ENCODE measurements around the gene STH.
"Not testable (repeated sequence)": the region's sequence is repeated elsewhere in the genome, so short reads cannot be mapped to it uniquely, and the experiment has no call there.

The STH gene, protein sequence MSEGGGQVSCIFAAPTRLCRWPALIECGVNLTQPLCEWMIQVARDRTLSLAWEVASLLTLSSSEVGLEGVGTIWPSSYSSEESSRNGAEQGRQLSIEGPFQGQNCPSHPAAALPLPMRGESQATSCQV

DNA sequence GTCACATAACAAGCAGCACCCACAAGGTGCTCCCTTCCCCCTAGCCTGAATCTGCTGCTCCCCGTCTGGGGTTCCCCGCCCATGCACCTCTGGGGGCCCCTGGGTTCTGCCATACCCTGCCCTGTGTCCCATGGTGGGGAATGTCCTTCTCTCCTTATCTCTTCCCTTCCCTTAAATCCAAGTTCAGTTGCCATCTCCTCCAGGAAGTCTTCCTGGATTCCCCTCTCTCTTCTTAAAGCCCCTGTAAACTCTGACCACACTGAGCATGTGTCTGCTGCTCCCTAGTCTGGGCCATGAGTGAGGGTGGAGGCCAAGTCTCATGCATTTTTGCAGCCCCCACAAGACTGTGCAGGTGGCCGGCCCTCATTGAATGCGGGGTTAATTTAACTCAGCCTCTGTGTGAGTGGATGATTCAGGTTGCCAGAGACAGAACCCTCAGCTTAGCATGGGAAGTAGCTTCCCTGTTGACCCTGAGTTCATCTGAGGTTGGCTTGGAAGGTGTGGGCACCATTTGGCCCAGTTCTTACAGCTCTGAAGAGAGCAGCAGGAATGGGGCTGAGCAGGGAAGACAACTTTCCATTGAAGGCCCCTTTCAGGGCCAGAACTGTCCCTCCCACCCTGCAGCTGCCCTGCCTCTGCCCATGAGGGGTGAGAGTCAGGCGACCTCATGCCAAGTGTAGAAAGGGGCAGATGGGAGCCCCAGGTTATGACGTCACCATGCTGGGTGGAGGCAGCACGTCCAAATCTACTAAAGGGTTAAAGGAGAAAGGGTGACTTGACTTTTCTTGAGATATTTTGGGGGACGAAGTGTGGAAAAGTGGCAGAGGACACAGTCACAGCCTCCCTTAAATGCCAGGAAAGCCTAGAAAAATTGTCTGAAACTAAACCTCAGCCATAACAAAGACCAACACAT lies at the start of gene STH:
STH (plus strand) TSS at position 264 of the 913 bp plus-strand sequence; CDS start at position 294, 30 bp downstream.
- no peak for DNase-seq

DNA sequence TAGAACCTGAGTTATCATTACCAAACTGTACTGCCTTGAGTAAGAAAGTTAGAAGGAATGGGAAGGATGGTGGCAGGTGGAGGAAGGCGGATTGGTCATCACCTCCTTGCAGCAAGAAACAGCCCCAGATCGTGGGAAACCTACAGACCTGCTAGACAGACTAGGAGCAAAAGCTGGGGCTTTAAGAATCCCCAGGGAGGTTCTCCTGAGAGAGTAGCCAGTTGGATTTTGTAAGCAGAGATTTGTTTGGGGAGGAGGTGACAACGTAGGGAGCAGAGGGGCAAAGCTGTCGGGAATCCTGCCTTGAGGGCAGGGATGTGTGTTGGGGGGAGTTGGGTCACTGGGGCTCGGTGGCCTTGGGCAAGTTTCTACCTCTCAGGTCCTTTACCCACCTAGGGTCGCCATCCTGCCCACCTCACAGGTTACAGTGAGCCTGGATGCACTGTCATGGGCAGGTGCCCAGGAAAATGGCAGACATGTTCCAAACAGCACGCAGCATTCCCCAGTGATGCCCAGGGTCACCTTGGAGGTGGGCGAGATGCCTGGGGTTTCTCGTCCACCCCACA lies 49.2 kb upstream of the STH start:
- DNase-seq, result no peak

DNA sequence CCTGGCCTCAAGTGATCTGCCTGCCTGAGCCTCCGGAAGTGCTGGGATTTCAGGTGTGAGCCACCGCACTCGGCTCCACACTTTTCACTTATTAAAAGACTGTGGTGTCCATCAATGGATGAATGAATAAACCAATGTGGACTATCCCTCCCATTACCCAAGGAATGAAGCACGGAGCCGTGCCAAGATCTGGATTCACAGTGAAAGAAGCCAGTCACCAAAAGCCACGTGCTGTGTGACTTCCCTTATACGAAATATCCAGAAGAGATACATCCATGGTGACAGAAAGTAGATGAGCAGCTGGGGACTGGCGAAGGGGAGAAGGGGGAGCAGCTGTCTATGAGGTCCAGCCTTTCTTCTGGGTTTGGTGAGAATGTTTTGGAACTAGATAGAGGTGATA lies 48.2 kb upstream of the STH start:
- DNase-seq, result no peak

DNA sequence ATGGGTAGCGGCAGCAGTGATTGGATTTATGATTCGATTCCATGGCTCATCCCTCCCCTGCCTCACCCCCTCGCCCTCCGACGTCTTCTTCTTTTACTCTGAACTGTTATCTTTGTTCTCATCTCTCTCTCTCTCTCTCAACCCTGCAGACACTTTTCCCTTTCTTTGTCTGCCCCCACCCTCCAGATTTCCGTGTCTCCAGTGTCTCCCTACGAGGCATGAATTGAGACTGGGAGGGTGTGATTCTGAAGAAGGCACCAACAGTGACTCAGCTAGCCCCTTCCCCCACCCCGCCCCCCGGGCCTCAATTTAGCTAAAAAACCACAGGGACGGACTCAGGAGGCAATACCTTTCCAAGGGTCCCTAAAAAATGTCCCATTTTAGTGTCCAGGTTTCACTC lies 47.6 kb upstream of the STH start:
- no peak for DNase-seq

DNA sequence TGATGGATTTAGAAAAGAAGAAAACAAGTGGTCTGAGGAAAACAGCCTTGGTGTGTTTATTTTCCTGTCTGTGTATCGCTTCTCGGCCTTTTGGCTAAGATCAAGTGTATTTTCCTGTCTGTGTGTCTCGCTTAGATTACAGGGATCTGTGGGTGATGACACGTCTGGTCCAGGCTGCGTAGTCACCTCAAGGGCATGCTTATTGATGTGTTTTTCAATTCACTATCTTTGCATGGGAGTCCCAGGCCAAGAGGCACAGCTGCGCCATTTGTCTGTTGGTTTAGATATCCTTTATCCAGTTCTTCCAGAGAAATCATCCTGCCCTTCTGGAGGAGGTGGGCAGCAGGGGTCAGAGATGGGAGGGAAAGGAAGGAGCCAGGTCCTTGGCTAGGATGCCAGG lies 47.1 kb upstream of the STH start:
- DNase-seq, result no peak

DNA sequence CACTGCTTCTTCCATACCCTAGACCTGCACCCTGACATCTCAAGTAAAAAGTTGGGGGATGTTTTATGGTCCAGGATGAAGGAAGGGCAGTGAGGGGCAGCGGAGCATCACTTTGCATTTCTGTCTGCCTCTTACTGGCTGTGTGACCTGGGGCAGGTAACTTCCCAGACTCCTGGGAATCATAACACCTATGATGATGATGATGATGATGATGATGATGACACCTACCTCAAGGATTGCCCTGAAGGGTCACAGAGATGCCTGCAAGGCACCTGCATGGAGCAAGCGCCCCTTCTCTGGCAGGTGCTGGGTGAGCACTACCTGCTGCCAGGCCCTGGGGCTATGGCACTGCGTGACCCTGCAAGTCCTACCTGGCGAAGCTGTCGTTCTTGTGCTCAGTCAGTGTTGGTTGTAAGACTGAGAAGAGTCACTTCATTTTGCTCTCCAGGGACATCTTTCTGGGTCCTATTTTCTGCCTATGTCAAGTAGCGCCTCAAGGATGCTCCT lies 46.2 kb upstream of the STH start:
- no peak for DNase-seq

DNA sequence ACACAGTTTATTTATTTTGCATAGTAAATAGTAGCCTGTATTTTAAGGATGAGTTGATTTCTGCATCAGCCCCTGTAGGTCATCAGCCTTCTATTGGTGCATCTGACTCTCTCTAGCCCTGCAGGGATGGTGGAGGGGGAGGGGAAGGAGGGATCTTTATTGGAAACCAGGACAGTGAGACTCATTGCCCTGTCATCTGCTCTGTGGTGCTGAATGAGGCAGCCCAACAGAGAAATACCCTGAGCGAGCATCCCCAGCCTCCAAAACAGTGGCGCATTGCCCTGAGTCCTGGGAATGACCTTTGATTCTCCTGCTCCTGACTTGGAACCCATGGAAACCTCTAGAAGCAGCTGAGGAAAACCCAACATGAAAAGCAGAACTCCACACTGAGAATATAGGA lies 45.5 kb upstream of the STH start:
- no peak for DNase-seq

DNA sequence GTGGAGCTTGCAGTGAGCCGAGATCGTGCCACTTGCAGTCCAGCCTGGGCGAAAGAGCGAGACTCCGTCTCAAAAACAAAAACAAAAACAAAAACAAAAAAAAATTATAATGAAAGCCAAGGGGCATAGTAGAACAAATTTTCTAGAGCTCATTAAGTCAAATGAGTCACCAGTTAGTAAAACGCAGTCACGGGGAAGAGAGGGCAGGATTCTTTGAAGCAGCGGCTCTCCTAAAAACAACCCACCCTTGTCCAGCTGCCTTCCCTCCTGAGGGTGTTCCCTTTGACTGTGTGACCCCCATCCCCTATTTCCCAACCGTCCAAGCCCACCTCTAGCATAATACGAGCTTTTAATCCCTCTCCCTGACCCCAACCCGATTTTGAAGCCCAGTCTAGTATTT lies 44.1 kb upstream of the STH start:
- no peak for DNase-seq

DNA sequence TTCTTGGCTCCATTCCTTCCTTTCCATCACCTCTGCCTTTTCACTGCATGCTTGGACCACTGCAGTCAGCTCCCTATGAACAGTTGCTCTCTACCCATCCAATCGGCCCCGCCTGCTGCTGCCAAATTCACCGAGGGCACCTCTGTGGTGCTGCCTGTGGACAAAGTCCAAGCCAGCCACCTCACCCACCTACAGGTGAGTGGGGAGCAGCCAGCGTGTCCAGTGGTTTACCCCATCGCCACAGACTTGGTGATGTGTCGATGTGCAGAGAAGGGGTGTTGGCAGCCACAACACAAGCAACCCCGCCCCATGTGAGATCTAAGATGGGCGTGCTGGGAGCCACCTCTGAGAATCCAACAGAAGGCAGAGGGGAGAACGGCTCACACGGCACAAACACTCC lies 43.7 kb upstream of the STH start:
- DNase-seq, result no peak

DNA sequence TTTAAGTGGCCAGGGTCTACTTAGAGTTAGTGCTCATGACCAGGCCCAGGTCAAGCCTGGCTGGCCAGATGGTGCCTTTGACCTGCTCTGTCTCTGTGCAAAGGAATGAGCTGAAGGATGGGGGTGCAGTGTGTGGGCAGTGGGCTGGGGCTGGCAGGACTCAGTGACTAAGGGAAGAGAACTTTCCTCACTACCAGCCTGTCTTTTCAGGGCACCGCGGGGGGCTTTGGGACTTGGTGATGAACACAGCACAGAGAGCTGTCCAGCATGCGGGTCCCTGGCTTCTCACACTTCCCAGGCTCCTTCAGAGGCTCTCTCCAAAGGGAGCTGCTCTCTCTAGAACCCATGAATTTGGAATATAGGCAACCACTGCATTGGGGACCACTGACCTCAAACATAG lies 43.0 kb upstream of the STH start:
- DNase-seq, result no peak

DNA sequence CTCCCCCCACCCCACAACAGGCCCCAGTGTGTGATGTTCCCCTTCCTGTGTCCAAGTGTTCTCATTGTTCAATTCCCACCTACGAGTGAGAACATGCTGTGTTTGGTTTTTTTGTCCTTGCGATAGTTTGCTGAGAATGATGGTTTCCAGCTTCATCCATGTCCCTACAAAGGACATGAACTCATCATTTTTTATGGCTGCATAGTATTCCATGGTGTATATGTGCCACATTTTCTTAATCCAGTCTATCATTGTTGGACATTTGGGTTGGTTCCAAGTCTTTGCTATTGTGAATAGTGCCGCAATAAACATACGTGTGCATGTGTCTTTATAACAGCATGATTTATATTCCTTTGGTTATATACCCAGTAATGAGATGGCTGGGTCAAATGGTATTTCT lies 42.3 kb upstream of the STH start:
- not testable (repeated sequence) for DNase-seq

DNA sequence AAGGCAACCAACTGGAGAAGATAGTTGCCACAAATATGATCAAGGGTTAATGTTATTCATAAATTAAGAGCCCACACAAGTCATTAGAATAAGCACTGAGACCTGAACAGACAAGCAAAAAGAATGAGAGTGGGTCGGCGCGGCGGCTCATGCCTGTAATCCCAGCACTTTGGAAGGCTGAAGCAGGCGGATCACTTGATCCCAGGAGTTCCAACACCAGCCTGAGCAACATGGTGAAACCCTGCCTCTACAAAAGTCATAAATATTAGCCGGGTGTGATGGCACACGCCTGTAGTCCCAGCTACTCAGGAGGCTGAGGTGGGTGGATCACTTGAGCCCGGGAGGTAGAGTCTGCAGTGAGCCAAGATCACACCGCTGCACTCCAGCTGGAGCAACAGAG lies 40.7 kb upstream of the STH start:
- no peak for DNase-seq

DNA sequence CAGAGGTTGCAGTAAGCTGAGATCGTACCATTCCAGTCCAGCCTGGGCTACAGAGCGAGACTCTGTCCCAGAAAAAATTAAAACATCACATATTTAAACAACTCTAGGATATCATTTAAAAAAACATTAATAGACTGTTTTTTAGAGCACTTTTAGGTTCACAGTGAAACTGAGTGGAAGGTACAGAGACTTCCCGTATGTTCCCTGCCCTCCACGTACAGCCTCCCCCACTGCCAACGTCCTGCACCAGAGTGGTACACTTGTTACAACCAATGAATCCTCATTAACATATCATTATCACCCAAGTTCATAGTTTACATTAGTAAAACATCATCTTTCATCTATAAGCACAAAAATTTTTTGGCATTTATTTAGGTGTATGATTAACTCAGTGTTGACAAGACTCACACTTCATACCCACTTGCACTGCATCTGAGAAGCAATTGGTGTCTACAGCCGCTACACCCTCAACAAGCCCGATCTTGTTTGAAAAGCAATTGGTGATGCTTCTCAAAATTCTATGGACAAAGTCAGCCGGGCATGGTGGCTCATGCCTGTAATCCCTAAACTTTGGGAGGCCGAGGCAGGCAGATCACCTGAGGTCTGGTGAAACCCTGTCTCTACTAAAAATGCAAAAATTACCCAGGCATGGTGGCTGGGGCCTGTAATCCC lies 39.9 kb upstream of the STH start:
- peak; percentile 33 for DNase-seq

DNA sequence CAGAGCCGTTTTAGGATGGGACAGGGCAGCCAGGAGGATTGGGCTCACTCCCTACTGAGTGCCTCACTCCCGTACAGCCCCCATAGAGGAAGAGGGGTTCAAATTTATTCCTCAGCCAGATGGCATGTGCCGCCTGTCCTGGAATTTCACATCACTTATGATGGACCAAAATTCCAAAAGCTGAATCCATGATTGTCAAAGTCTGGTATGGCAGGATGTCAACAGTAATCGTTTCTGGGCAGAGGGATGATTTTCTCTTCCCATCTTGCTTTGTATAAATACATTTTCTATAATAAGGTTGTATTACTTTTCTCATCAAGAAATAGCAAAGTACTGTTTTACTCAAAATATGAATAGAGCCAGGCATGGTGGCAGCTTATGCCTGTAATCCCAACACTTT lies 38.7 kb upstream of the STH start:
- no peak for DNase-seq

DNA sequence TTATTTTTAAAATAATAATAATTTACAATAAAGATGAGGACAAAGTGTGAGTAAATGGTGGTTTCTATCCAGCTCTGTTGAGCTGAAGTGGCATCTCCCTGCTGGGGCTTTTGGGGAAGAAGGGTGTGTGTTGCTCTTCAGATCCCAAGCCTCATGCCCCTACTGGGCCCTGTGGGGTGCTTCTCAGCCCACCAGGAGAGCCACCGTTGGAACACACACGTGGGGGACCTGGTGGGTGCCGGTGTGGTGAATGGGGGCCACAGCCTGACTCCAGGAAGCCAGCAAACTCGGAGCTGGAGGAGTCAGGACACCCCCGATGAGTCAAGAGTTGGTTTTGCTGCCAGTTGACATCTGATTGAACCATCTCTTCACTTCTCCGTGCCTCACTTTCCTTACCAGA lies 37.8 kb upstream of the STH start:
- DNase-seq, result no peak

DNA sequence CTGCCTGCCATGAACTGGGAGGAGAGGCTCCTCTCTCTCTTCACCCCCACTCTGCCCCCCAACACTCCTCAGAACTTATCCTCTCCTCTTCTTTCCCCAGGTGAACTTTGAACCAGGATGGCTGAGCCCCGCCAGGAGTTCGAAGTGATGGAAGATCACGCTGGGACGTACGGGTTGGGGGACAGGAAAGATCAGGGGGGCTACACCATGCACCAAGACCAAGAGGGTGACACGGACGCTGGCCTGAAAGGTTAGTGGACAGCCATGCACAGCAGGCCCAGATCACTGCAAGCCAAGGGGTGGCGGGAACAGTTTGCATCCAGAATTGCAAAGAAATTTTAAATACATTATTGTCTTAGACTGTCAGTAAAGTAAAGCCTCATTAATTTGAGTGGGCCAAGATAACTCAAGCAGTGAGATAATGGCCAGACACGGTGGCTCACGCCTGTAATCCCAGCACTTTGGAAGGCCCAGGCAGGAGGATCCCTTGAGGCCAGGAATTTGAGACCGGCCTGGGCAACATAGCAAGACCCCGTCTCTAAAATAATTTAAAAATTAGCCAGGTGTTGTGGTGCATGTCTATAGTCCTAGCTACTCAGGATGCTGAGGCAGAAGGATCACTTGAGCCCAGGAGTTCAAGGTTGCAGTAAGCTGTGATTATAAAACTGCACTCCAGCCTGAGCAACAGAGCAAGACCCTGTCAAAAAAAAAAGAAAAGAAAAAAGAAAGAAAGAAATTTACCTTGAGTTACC lies 36.7 kb upstream of the STH start:
- no peak for DNase-seq

DNA sequence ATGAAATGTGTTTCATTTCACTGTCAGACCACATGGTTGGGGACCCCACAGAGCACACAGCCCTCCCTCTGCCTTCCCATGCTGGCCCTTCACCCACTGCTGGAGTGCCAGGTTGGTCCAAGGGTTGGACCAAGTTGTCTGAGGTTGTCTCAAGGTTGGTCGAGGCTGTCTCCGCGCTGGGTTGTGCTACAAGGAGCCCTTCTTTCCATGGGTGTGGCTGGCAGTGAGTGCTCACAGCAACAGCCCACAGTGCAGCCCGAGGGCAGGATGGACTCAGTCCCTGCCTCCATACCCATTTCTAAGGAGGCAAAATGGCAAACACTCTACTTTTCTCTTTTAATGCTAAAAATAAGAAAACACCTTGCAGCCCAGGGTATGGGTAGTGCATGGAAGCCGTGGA lies 35.8 kb upstream of the STH start:
- DNase-seq, result no peak

DNA sequence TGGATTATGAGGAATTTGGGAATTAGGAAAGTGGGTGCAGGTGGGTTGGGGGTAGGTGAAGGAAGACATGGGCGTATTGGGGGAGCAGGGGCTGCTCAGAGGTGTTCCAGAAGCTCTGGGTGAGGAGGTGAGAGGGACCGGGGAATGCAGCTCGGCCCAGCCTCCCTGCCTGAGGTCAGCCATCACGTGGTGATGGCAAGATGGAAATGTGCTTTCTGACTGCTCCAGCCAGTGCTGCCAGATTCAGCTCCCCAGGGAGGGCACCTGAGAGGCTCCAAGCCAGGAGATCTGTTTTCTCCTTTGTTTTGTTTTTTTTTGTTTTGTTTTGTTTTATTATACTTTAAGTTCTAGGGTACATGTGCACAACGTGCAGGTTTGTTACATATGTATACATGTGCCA lies 35.2 kb upstream of the STH start:
- DNase-seq, result no peak

DNA sequence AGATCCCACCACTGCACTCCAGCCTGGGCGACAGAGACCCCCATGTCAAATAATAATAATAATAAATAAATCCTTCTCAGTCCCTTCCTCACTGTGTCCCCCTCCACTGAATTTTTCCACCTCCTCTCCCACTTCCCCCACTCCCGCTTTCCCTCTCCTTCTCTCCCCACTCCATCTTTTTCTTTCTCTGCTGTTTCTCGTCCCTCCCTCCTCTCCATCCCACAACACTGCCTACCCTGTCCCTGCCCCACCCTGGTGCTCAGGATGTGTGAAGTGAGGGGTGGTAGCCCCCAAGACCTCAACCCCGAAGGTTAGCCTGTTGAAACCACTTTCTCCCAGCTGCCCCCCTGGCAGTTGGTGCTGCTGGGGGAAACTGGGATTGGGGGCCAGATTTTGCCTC lies 34.4 kb upstream of the STH start:
- DNase-seq, result no peak

DNA sequence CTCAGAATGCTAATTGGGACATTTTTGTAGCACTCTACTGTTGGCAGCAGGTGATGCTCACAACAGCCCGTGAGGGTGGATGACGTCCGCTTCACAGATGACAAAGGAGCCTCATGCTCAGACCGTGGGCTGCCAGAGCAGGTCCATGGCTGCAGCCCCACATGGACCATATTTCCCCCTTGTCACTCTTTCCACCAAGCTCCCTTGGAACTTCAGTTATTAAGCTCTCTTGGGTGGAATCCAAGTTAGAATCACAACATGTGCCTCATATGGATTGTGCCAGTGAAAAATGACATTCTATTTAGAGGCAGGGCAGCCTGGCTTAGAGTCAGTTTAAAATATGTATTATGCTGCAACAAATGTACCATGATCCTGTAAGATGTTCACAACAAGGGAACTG lies 33.2 kb upstream of the STH start:
- DNase-seq, result no peak

DNA sequence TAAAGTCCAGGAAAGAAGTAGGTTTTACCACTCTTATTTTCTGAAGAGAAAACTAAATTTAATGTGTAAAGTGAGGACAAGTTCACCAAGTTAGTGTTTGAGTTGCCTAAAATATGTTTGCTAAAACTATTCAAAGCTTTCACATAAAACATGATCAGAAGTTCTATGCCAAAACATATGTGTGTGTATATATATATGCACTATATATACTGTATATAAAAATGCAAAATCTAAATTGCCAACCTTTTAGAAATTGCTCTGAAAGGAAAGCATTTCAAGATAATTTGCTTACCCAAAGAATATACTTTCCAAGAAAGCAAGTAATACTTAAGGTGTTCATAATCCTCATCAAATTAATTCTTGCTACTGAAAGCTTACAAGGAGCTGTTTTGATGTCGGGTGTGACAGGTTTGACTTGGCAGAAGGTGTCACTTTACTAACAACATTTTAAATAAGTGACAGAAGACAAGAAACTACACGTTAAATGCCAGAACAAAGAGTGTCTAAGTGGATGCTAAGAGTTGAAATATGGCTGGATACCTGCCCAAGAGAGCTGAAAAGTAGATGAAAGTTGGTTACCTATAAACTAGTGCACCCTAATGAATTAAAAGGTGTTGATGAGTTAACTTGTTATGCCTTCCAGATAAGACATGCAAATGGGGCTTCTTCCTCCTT lies 32.3 kb upstream of the STH start:
- DNase-seq, result no peak

DNA sequence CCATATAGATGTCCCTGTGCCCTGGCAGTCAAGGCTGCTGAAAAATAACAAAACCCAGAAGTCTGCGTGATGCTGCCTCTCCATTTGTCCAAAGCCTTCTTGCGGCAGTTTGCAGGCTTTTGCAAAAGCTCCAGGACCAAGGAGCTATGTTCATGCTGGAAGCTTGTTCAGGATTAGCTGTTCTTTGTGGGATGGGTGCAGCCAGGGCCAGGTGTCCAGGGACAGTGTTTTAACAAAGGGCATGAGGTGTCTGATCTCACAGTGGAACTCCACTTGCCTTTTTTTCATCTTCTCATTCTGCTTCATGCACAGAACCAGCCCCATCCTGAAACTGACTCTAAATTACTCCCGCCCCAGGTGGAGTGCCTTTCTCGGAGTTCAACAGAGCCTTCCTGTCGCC lies 31.7 kb upstream of the STH start:
- no peak for DNase-seq
